MCF 10A (cell line): ENCODE measurements around the gene RPL34. TPM values are rescaled to one million over a fixed set of nuclear protein-coding genes. Genes with fewer than 3 reads are reported as not detected.

Source experiments
- BruUV-seq: library from RNA; stranded (reverse); fragments of 400-500 nt; replicated peaks from 2 replicates; lab custom pipeline; 2021; lab: Mats Ljungman, UMichigan
- CTCF ChIA-PET: fragments of 300-600 bp; sonication (Branson Sonifier 250); formaldehyde crosslinking; extraction: SDS; loops from one replicate; lab custom pipeline; 2021; ENCODE audit warnings: antibody characterized with exemption, inconsistent platforms; lab: Yijun Ruan, JAX
- POLR2A ChIA-PET: fragments of 300-600, 350-650 bp; sonication (Branson Sonifier 250); formaldehyde crosslinking; extraction: SDS; loops from one replicate; lab custom pipeline; 2020; ENCODE audit warnings: antibody characterized with exemption, inconsistent platforms; lab: Yijun Ruan, JAX
- DNase-seq: peaks from one replicate; pipeline ENCODE4 v3.0.0-alpha.2; 2018; ENCODE audit not compliant: unreplicated experiment
- H3K27ac Mint-ChIP-seq: one replicate; pipeline ENCODE4 v1.8.0; 2022; ENCODE audit warnings: mild to moderate bottlenecking, low read depth, mixed read lengths; ENCODE audit not compliant: unreplicated experiment
- H3K27me3 Mint-ChIP-seq: one replicate; pipeline ENCODE4 v1.8.0; 2022; ENCODE audit warnings: mixed read lengths; ENCODE audit not compliant: insufficient read depth, unreplicated experiment
- H3K36me3 Mint-ChIP-seq: one replicate; pipeline ENCODE4 v1.8.0; 2022; ENCODE audit warnings: mild to moderate bottlenecking, moderate library complexity, mixed read lengths; ENCODE audit not compliant: insufficient read depth, unreplicated experiment
- H3K4me1 Mint-ChIP-seq: one replicate; pipeline ENCODE4 v1.8.0; 2022; ENCODE audit warnings: mixed read lengths; ENCODE audit not compliant: insufficient read depth, unreplicated experiment
- H3K4me3 Mint-ChIP-seq: one replicate; pipeline ENCODE4 v1.8.0; 2022; ENCODE audit warnings: mild to moderate bottlenecking, moderate library complexity, mixed read lengths; ENCODE audit not compliant: unreplicated experiment
- H3K9me3 Mint-ChIP-seq: one replicate; pipeline ENCODE4 v1.8.0; 2022; ENCODE audit warnings: mixed read lengths; ENCODE audit not compliant: unreplicated experiment
- intact Hi-C: fragments of 100-400 bp; cut with micrococcal nuclease; formaldehyde crosslinking; loops from 2 replicates; pipeline ENCODE4 v1.14.1; 2022
- total RNA-seq: library from RNA; stranded (reverse); gene quantifications from 2 replicates; pipeline ENCODE4 v1.2.3, GENCODE V29; 2022
- TF ChIP-seq, protein P1 (sequence below): fragments of 200-600 bp; IDR thresholded peaks from one replicate; pipeline ENCODE4 v1.8.0; 2022; ENCODE audit warnings: antibody characterized with exemption, mild to moderate bottlenecking; ENCODE audit not compliant: unreplicated experiment

Gene RPL34
- total RNA-seq, 1 experiment from 2014 or later: 1,508 TPM

DNA sequence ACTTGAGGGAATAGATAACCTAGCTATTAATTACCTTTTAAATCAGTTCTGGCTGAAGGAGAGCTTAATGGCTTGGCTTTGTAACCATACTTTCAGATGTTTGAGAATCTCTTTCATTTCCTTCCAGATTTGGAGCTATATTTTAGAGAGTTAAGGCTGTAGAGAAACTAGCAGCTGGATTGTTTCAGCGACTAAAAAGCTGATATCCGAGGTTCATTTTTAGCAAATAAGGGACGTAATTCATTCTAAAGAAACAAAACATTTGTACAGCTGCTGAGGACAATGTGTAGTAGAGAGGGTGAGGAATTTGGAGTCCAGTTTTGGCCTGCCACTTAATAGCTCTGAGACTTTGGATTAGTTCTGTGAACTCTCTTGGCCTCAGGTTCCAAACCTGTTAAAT, 42.3 kb downstream of the RPL34 start:
- no peaks in the 10 kb centered on the region for H3K9me3 Mint-ChIP-seq
- no peak overlapping the region for H3K4me3 Mint-ChIP-seq
- POLR2A ChIA-PET: interaction anchor here (2.6 kb wide), 1 partner anchor 12 kb away, joined by 13 read pairs; the partner anchor contains the start of gene OSTC
- H3K4me1 Mint-ChIP-seq: no peaks in the 10 kb centered on the region
- H3K27ac Mint-ChIP-seq: no peak overlapping the region
- CTCF ChIA-PET: no interaction called here
- intact Hi-C loops: no loop called here
- H3K36me3 Mint-ChIP-seq: peaks cover 92% of the 10 kb centered on the region
- no peak for DNase-seq
- BruUV-seq: no TSS peak
- H3K27me3 Mint-ChIP-seq: no peaks in the 10 kb centered on the region
- TF ChIP-seq, protein P1, sequence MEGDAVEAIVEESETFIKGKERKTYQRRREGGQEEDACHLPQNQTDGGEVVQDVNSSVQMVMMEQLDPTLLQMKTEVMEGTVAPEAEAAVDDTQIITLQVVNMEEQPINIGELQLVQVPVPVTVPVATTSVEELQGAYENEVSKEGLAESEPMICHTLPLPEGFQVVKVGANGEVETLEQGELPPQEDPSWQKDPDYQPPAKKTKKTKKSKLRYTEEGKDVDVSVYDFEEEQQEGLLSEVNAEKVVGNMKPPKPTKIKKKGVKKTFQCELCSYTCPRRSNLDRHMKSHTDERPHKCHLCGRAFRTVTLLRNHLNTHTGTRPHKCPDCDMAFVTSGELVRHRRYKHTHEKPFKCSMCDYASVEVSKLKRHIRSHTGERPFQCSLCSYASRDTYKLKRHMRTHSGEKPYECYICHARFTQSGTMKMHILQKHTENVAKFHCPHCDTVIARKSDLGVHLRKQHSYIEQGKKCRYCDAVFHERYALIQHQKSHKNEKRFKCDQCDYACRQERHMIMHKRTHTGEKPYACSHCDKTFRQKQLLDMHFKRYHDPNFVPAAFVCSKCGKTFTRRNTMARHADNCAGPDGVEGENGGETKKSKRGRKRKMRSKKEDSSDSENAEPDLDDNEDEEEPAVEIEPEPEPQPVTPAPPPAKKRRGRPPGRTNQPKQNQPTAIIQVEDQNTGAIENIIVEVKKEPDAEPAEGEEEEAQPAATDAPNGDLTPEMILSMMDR: no peak

DNA sequence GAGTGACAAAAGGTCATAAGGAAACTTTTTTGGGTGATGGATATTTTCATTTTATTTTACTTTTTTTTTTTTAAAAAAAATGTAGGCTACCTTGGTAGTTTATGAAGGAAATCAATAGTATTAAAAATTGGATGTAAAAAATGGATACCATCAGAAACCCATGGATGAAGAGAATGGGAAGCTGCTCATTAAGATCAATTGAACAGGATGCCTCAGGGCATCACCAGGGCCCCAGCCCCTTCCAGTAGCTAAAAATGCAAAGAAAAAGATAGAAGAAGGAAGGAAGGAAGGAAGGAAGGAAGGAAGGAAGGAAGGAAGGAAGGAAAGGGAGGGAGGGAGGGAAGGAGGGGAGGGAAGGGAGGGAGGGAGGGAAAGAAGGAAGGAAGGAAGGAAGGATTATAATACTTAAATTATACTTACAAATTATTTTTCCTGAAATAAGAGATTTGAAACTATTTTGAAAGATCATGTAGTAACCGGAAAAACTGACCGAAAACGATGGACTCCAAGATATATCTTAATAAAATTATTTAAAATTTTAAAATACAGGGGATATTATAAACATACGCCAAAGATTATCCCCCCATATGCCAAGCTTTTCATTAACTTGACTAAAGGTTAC, 54.1 kb downstream of the RPL34 start:
- CTCF ChIA-PET: interaction anchor here (0.6 to 2.1 kb wide), 6 partner anchors 10 to 1368 kb away, joined by 3 to 6 read pairs (median 3); no protein-coding TSS in a partner anchor

More for the DNA sequence above, 54.1 kb downstream of the RPL34 start:
- no peaks in the 10 kb centered on the region for H3K9me3 Mint-ChIP-seq
- no TSS peak for BruUV-seq
- POLR2A ChIA-PET: interaction anchor here (0.6 kb wide), 1 partner anchor 611 kb away, joined by 3 read pairs; no protein-coding TSS in a partner anchor
- H3K36me3 Mint-ChIP-seq: peaks cover 31% of the 10 kb centered on the region
- DNase-seq: no peak
- no peak overlapping the region for H3K4me3 Mint-ChIP-seq
- H3K27ac Mint-ChIP-seq: no peak overlapping the region
- H3K4me1 Mint-ChIP-seq: no peaks in the 10 kb centered on the region
- intact Hi-C loops: no loop called here
- no peaks in the 10 kb centered on the region for H3K27me3 Mint-ChIP-seq
- TF ChIP-seq, protein P1: no peak

Other genes starting within 250 kb of the RPL34 start
- gene OSTC, start 30.0 kb downstream of the RPL34 start, total RNA-seq: 175 and 214 TPM in 2 replicates
- not detected in 2 replicates for gene ETNPPL, start 142.5 kb downstream of the RPL34 start, total RNA-seq